ENCODE results near the gene TEX29.

Gene TEX29

GRCh38 chr13:111280681-111281585 is 39.5 kb upstream of the TEX29 start:
- Histone ChIP-seq H3K27ac (ENCODE audit: poor library complexity, severe bottlenecking) (no peak overlapping the region), H3K27me3 (ENCODE audit: insufficient read depth, poor library complexity, severe bottlenecking) (no peaks in the 10 kb centered on the region), H3K36me3 (ENCODE audit: low read depth) (peaks cover 61% of the 10 kb centered on the region), H3K4me3 (ENCODE audit: severe bottlenecking) (no peak overlapping the region), H3K4me1 (ENCODE audit: insufficient read depth, poor library complexity, severe bottlenecking) (no peaks in the 10 kb centered on the region), H3K9me3 (ENCODE audit: severe bottlenecking) (no peaks in the 10 kb centered on the region)
- ATAC-seq (ENCODE audit: low read depth) (no peak), DNase-seq (ENCODE audit: low spot score) (no peak)
- TF ChIP-seq CTCF (IDR thresholded peaks at IDR 0.05; ENCODE audit: poor library complexity, severe bottlenecking), result no peak

- TF ChIP-seq CTCF (IDR thresholded peaks at IDR 0.05; ENCODE audit: poor library complexity, severe bottlenecking), result no peak
- H3K9me3 ChIP-seq (ENCODE audit: severe bottlenecking), result no peaks in the 10 kb centered on the region
- H3K4me1 ChIP-seq (ENCODE audit: insufficient read depth, poor library complexity, severe bottlenecking), result no peaks in the 10 kb centered on the region
- DNase-seq (ENCODE audit: low spot score), result no peak
- no peak overlapping the region for H3K4me3 ChIP-seq (ENCODE audit: severe bottlenecking)
- no peaks in the 10 kb centered on the region for H3K27me3 ChIP-seq (ENCODE audit: insufficient read depth, poor library complexity, severe bottlenecking)
- ATAC-seq (ENCODE audit: low read depth), result no peak
- no peak overlapping the region for H3K27ac ChIP-seq (ENCODE audit: poor library complexity, severe bottlenecking)
- peaks cover 60% of the 10 kb centered on the region for H3K36me3 ChIP-seq (ENCODE audit: low read depth)
Observed at GRCh38 chr13:111281751-111282311, 38.6 kb upstream of the TEX29 start.

- no peaks in the 10 kb centered on the region for H3K9me3 ChIP-seq (ENCODE audit: severe bottlenecking)
- H3K27me3 ChIP-seq (ENCODE audit: insufficient read depth, poor library complexity, severe bottlenecking), result no peaks in the 10 kb centered on the region
- TF ChIP-seq CTCF (IDR thresholded peaks at IDR 0.05; ENCODE audit: poor library complexity, severe bottlenecking), result no peak
- peaks cover 54% of the 10 kb centered on the region for H3K36me3 ChIP-seq (ENCODE audit: low read depth)
- DNase-seq (ENCODE audit: low spot score) (no peak), ATAC-seq (ENCODE audit: low read depth) (no peak)
- no peak overlapping the region for H3K4me3 ChIP-seq (ENCODE audit: severe bottlenecking)
- no peaks in the 10 kb centered on the region for H3K4me1 ChIP-seq (ENCODE audit: insufficient read depth, poor library complexity, severe bottlenecking)
- H3K27ac ChIP-seq (ENCODE audit: poor library complexity, severe bottlenecking), result no peak overlapping the region
Observed at GRCh38 chr13:111282425-111282824, 38.0 kb upstream of the TEX29 start.

DNA sequence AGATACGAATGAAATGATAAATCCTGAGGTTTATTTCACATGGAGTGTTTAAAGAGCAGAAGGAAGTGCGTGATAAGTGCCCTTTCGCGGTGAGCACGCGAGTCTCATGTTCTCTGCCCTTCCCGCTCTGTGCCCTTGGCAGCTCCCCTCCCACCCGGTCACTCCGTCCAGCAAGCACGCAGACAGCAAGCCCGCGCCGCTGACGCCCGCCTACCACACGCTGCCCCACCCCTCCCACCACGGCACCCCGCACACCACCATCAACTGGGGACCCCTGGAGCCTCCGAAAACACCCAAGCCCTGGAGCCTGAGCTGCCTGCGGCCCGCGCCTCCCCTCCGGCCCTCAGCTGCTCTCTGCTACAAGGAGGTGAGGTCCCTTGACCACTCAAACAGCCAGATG is 37.4 kb upstream of the TEX29 start:
- peaks cover 51% of the 10 kb centered on the region for H3K36me3 ChIP-seq (ENCODE audit: low read depth)
- no peaks in the 10 kb centered on the region for H3K9me3 ChIP-seq (ENCODE audit: severe bottlenecking)
- no peak overlapping the region for H3K27ac ChIP-seq (ENCODE audit: poor library complexity, severe bottlenecking)
- no peaks in the 10 kb centered on the region for H3K4me1 ChIP-seq (ENCODE audit: insufficient read depth, poor library complexity, severe bottlenecking)
- no peak for TF ChIP-seq CTCF (IDR thresholded peaks at IDR 0.05; ENCODE audit: poor library complexity, severe bottlenecking)
- H3K27me3 ChIP-seq (ENCODE audit: insufficient read depth, poor library complexity, severe bottlenecking), result no peaks in the 10 kb centered on the region
- no peak for ATAC-seq (ENCODE audit: low read depth)
- DNase-seq (ENCODE audit: low spot score), result no peak
- H3K4me3 ChIP-seq (ENCODE audit: severe bottlenecking), result no peak overlapping the region

DNA sequence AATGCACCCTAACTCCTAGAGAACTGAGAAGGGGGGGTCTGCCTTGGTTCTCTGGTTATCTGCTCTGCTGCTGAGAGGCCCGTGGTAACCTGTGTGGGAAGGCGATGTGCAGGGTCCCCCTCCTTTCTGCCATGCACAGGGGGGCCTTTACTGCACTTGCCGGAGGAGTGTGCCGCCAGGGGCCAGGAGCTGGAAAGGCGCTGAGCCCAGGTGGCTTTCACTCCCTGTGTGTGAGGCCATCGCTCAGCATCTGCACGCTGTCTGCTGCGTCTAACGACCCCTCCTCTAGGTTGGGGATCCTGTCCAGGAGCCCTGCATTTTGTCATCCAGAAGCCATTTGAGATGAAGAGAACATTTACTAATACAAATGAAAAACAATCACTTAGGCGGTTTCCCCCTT is 37.0 kb upstream of the TEX29 start:
- peaks cover 50% of the 10 kb centered on the region for H3K36me3 ChIP-seq (ENCODE audit: low read depth)
- ATAC-seq (ENCODE audit: low read depth) (no peak), DNase-seq (ENCODE audit: low spot score) (no peak)
- no peak overlapping the region for H3K27ac ChIP-seq (ENCODE audit: poor library complexity, severe bottlenecking)
- H3K4me3 ChIP-seq (ENCODE audit: severe bottlenecking), result no peak overlapping the region
- H3K9me3 ChIP-seq (ENCODE audit: severe bottlenecking), result no peaks in the 10 kb centered on the region
- H3K4me1 ChIP-seq (ENCODE audit: insufficient read depth, poor library complexity, severe bottlenecking), result no peaks in the 10 kb centered on the region
- H3K27me3 ChIP-seq (ENCODE audit: insufficient read depth, poor library complexity, severe bottlenecking), result no peaks in the 10 kb centered on the region
- TF ChIP-seq CTCF (IDR thresholded peaks at IDR 0.05; ENCODE audit: poor library complexity, severe bottlenecking), result no peak
